Body of pancreas (tissue), 4 donors: ENCODE measurements around the gene ANKRD30B. TPM values are rescaled to one million over a fixed set of nuclear protein-coding genes. Genes with fewer than 3 reads are reported as not detected.
"Not testable (repeated sequence)": the region's sequence is repeated elsewhere in the genome, so short reads cannot be mapped to it uniquely, and the experiment has no call there.

Source experiments
- ATAC-seq: fragments of 150-250 bp; one replicate; pipeline ENCODE4 v1.9.1; 2016
- DNase-seq, 4 donors: peaks; one replicate each; pipeline ENCODE4 v3.0.0-alpha.2; 2019
- H3K27ac ChIP-seq, 4 donors: fragments of 200-600 bp; sonication (generic); 1 replicate in 3 of 4; 2 replicates in 1 of 4; pipeline versions ENCODE4 v1.5.1 to v1.6.1; 2016 to 2019; ENCODE audit warnings: mild to moderate bottlenecking in 1 of 4, mixed read lengths in 1 of 4, moderate library complexity in 1 of 4
- H3K27me3 ChIP-seq, 2 donors: fragments of 200-600 bp; sonication (generic); one replicate each; pipeline ENCODE4 v1.6.0; 2016; ENCODE audit warnings: mild to moderate bottlenecking in 1 of 2
- H3K36me3 ChIP-seq, 2 donors: fragments of 200-600 bp; sonication (generic); replicated peaks in 1 of 2; 2 replicates each; pipeline ENCODE4 v1.5.1; 2016; ENCODE audit warnings: low read depth in 2 of 2; ENCODE audit not compliant: insufficient read depth in 1 of 2
- H3K4me1 ChIP-seq: fragments of 200-600 bp; sonication (generic); one replicate; pipeline ENCODE4 v1.6.0; 2016
- H3K4me3 ChIP-seq, 2 donors: fragments of 200-600 bp; sonication (generic); 1 replicate in 1 of 2; 2 replicates in 1 of 2; pipeline ENCODE4 v1.5.1; 2016 to 2019
- H3K9me3 ChIP-seq, 3 donors: fragments of 200-600 bp; sonication (generic); 1 replicate in 2 of 3; 2 replicates in 1 of 3; pipeline ENCODE4 v1.5.1; 2016
- POLR2A ChIP-seq, 3 donors: fragments of 450-650 bp; IDR thresholded peaks; one replicate each; pipeline ENCODE4 v1.6.1; 2016; ENCODE audit warnings: antibody characterized with exemption in 3 of 3, mild to moderate bottlenecking in 2 of 3
- WGBS, 2 donors: methylation state at CpG; one replicate each; pipeline ENCODE4 v1.1.5; 2017; 5-methylcytosine and 5-hydroxymethylcytosine counted together
- intact Hi-C: fragments of 100-400 bp; cut with DNase I; formaldehyde crosslinking; loops from one replicate; pipeline ENCODE4 v1.15.1; 2023
- total RNA-seq, 2 donors: library from RNA; depleted of rRNA; stranded (reverse); fragments of >200 nt; gene quantifications; one replicate each; pipeline ENCODE4 v1.1.0, GENCODE V29; 2016
- TF ChIP-seq, protein P1 (sequence below), 7 experiments: fragments of 450-650 bp in 4 of 7; fragments of 200-600 bp in 3 of 7; sonication (generic) in 3 of 7; IDR thresholded peaks; one replicate each; pipeline ENCODE4 v1.5.1; 2016 to 2019; ENCODE audit warnings: antibody characterized with exemption in 7 of 7

The ANKRD30B gene
- total RNA-seq, 2 donors from 2014 or later = 0.26 to 5.9 TPM

GRCh38 chr18:14748496-14748895, 524 bp downstream of the ANKRD30B start:
- Histone ChIP-seq H3K4me1 (no peaks in the 10 kb centered on the region), H3K27me3 (no peaks in the 10 kb centered on the region), H3K9me3 (no peaks in the 10 kb centered on the region), H3K36me3 (no peaks in the 10 kb centered on the region), H3K27ac (peak overlapping the region in 1 of 4 donors; percentile 16), H3K4me3 (no peak overlapping the region)
- DNase-seq = no peak
- TF ChIP-seq POLR2A (IDR thresholded peaks at IDR 0.05) = no peak
- TF ChIP-seq, protein P1, sequence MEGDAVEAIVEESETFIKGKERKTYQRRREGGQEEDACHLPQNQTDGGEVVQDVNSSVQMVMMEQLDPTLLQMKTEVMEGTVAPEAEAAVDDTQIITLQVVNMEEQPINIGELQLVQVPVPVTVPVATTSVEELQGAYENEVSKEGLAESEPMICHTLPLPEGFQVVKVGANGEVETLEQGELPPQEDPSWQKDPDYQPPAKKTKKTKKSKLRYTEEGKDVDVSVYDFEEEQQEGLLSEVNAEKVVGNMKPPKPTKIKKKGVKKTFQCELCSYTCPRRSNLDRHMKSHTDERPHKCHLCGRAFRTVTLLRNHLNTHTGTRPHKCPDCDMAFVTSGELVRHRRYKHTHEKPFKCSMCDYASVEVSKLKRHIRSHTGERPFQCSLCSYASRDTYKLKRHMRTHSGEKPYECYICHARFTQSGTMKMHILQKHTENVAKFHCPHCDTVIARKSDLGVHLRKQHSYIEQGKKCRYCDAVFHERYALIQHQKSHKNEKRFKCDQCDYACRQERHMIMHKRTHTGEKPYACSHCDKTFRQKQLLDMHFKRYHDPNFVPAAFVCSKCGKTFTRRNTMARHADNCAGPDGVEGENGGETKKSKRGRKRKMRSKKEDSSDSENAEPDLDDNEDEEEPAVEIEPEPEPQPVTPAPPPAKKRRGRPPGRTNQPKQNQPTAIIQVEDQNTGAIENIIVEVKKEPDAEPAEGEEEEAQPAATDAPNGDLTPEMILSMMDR (IDR thresholded peaks at IDR 0.05) = no peak
- no peak for ATAC-seq
- intact Hi-C loops = no loop called here
- 26 to 50% methylated on average over 13 to 15 of the region's 15 CpGs for WGBS, 2 donors

- H3K4me1 ChIP-seq, H3K36me3 ChIP-seq, intact Hi-C loops, H3K9me3 ChIP-seq, ATAC-seq, H3K27me3 ChIP-seq, H3K4me3 ChIP-seq: not testable (repeated sequence)
- 42 to 49% methylated on average over 5 of the region's 5 CpGs for WGBS, 2 donors
- peak in 2 of 4 donors; percentile 42 to 54 for DNase-seq
- peak overlapping the region in 1 of 4 donors; percentile 14 for H3K27ac ChIP-seq
Observed at GRCh38 chr18:14763566-14763965, 15.6 kb downstream of the ANKRD30B start.

GRCh38 chr18:14767474-14767873, 19.5 kb downstream of the ANKRD30B start:
- H3K4me1 ChIP-seq = no peaks in the 10 kb centered on the region
- TF ChIP-seq POLR2A (IDR thresholded peaks at IDR 0.05) = no peak
- TF ChIP-seq, protein P1 (IDR thresholded peaks at IDR 0.05) = no peak
- DNase-seq = no peak
- H3K27me3 ChIP-seq = no peaks in the 10 kb centered on the region
- H3K36me3 ChIP-seq = no peaks in the 10 kb centered on the region
- no peak overlapping the region for H3K4me3 ChIP-seq
- H3K9me3 ChIP-seq = no peaks in the 10 kb centered on the region
- intact Hi-C loops = no loop called here
- ATAC-seq = no peak
- H3K27ac ChIP-seq = no peak overlapping the region

GRCh38 chr18:14768241-14768640, 20.3 kb downstream of the ANKRD30B start:
- DNase-seq (no peak), ATAC-seq (no peak)
- no peaks in the 10 kb centered on the region for H3K9me3 ChIP-seq
- TF ChIP-seq, protein P1 (IDR thresholded peaks at IDR 0.05) = no peak
- TF ChIP-seq POLR2A (IDR thresholded peaks at IDR 0.05) = no peak
- H3K27ac ChIP-seq = no peak overlapping the region
- no peaks in the 10 kb centered on the region for H3K27me3 ChIP-seq
- intact Hi-C loops = no loop called here
- no peaks in the 10 kb centered on the region for H3K36me3 ChIP-seq
- 23 to 25% methylated on average over 1 of the region's 1 CpG for WGBS, 2 donors
- no peak overlapping the region for H3K4me3 ChIP-seq
- H3K4me1 ChIP-seq = no peaks in the 10 kb centered on the region

DNA sequence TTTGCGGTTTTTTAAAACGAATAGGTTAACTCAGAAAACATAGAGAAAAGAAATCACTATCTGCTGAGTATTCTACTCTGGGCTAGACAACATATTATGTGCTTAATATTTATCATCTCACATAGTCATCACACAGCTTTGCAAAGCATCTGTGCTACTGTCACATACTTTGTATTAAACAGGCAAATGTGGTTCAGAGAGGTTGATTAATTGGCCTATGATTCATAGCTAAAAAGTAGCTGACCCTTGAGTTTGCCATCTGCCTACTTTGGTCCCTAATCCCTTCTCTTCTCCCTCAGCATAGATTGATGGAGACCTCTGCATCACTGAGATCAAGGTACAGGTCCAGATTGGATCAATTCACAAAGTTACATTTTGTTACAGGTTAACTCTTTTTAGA, 21.4 kb downstream of the ANKRD30B start:
- WGBS, 2 donors = 67 to 73% methylated on average over 2 of the region's 2 CpGs
- no peak overlapping the region for H3K4me3 ChIP-seq
- ATAC-seq = no peak

More for the DNA sequence above, 21.4 kb downstream of the ANKRD30B start:
- no peaks in the 10 kb centered on the region for H3K9me3 ChIP-seq
- no peaks in the 10 kb centered on the region for H3K4me1 ChIP-seq
- H3K27me3 ChIP-seq = no peaks in the 10 kb centered on the region
- no peak overlapping the region for H3K27ac ChIP-seq
- no peak for DNase-seq
- intact Hi-C loops = no loop called here
- no peak for TF ChIP-seq POLR2A (IDR thresholded peaks at IDR 0.05)
- TF ChIP-seq, protein P1 (IDR thresholded peaks at IDR 0.05) = no peak
- no peaks in the 10 kb centered on the region for H3K36me3 ChIP-seq
